ENCODE measurements around the gene OCEL1.

DNA sequence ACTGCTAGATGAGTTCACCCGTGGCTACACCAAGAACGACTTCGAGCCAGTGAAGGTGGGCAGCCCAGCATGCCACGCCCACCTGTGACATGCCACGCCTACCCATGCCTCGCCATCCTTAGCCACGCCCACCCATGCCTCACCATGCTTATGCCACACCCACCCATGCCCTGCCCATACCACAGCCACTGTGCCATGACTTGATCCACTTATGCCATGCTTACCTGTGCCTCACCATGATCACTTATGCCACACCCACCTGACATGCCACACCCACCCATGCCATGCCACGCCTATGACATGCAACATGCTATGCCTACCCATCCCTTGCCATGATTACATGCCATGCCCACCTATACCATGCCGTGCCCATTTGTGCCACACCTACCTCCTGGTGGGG, 23.8 kb upstream of the OCEL1 start:
- TF ChIP-seq, protein P1, sequence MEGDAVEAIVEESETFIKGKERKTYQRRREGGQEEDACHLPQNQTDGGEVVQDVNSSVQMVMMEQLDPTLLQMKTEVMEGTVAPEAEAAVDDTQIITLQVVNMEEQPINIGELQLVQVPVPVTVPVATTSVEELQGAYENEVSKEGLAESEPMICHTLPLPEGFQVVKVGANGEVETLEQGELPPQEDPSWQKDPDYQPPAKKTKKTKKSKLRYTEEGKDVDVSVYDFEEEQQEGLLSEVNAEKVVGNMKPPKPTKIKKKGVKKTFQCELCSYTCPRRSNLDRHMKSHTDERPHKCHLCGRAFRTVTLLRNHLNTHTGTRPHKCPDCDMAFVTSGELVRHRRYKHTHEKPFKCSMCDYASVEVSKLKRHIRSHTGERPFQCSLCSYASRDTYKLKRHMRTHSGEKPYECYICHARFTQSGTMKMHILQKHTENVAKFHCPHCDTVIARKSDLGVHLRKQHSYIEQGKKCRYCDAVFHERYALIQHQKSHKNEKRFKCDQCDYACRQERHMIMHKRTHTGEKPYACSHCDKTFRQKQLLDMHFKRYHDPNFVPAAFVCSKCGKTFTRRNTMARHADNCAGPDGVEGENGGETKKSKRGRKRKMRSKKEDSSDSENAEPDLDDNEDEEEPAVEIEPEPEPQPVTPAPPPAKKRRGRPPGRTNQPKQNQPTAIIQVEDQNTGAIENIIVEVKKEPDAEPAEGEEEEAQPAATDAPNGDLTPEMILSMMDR (IDR thresholded peaks at IDR 0.05) = no peak
- no peak for TF ChIP-seq POLR2AphosphoS5 (IDR thresholded peaks at IDR 0.05)
- TF ChIP-seq POLR2A (IDR thresholded peaks at IDR 0.05) = no peak

All from stomach (tissue), 4 donors.